HepG2 (cell line): Measurements from ENCODE around the gene RPTOR. TPM values are rescaled to one million over a fixed set of nuclear protein-coding genes. Genes with fewer than 3 reads are reported as not detected.
A peak's percentile ranks its signal among the peaks of the same experiment; 100 is the strongest.

ENCODE experiments used
- BRD4 ChIP-seq: sonication (generic); formaldehyde crosslinking; IDR thresholded peaks from 2 replicates; pipeline ENCODE4 v1.4.0; 2020; ENCODE audit warnings: missing genetic modification reagents
- CHCHD3 ChIP-seq: sonication (generic); formaldehyde crosslinking; IDR thresholded peaks from 2 replicates; pipeline ENCODE4 v1.8.0; 2022; ENCODE audit warnings: mild to moderate bottlenecking, missing genetic modification reagents, moderate library complexity
- CREB1 ChIP-seq, 2 experiments: fragments of 450-650 bp in 1 of 2; IDR thresholded peaks; 2 replicates each; pipeline ENCODE4 v1.6.1; 2016 to 2017; ENCODE audit warnings: control low read depth in 1 of 2, mild to moderate bottlenecking in 1 of 2, missing compliant biosample characterization in 1 of 2, missing genetic modification characterization in 1 of 2
- DDIT3 ChIP-seq: sonication (generic); formaldehyde crosslinking; IDR thresholded peaks from 2 replicates; pipeline ENCODE4 v1.4.0; 2020; ENCODE audit warnings: mild to moderate bottlenecking, missing genetic modification reagents
- DMTF1 ChIP-seq: sonication (generic); formaldehyde crosslinking; IDR thresholded peaks from 2 replicates; pipeline ENCODE4 v1.4.0; 2020; ENCODE audit warnings: mild to moderate bottlenecking, missing genetic modification reagents
- IKZF4 ChIP-seq: sonication (generic); formaldehyde crosslinking; IDR thresholded peaks from 2 replicates; pipeline ENCODE4 v1.5.1; 2020; ENCODE audit warnings: borderline replicate concordance, mild to moderate bottlenecking, low read depth, missing genetic modification reagents; ENCODE audit errors: not compliant biosample characterization
- MED13 ChIP-seq: sonication (generic); formaldehyde crosslinking; IDR thresholded peaks from 2 replicates; pipeline ENCODE4 v1.5.0; 2020; ENCODE audit warnings: missing genetic modification reagents
- SIX4 ChIP-seq: sonication (generic); formaldehyde crosslinking; IDR thresholded peaks from 2 replicates; pipeline ENCODE4 v1.4.0; 2020; ENCODE audit warnings: missing genetic modification reagents
- ZNF20 ChIP-seq: sonication (generic); formaldehyde crosslinking; IDR thresholded peaks from 2 replicates; pipeline ENCODE4 v1.4.0; 2020; ENCODE audit warnings: mild to moderate bottlenecking, moderate library complexity, missing genetic modification reagents
- ZNF207 ChIP-seq: fragments of 450-650 bp; IDR thresholded peaks from 2 replicates; pipeline ENCODE4 v1.6.1; 2016; ENCODE audit warnings: antibody characterized with exemption, borderline replicate concordance
- ZNF253 ChIP-seq: sonication (generic); formaldehyde crosslinking; IDR thresholded peaks from 2 replicates; pipeline ENCODE4 v1.8.0; 2022; ENCODE audit warnings: mild to moderate bottlenecking, missing genetic modification reagents, borderline replicate concordance
- ZNF446 ChIP-seq: sonication (generic); formaldehyde crosslinking; IDR thresholded peaks from 2 replicates; pipeline ENCODE4 v1.5.0; 2020; ENCODE audit warnings: mild to moderate bottlenecking, missing genetic modification reagents
- ZNF557 ChIP-seq: sonication (generic); formaldehyde crosslinking; IDR thresholded peaks from 2 replicates; pipeline ENCODE4 v1.4.0; 2020; ENCODE audit warnings: missing genetic modification reagents
- ZNF577 ChIP-seq: sonication (generic); formaldehyde crosslinking; IDR thresholded peaks from 2 replicates; pipeline ENCODE4 v1.4.0; 2020; ENCODE audit warnings: mild to moderate bottlenecking, low read depth, missing genetic modification reagents, borderline replicate concordance
- ZNF850 ChIP-seq: sonication (generic); formaldehyde crosslinking; conservative IDR thresholded peaks from 2 replicates; pipeline ENCODE4 v1.9.0; 2021; ENCODE audit warnings: mild to moderate bottlenecking, missing genetic modification reagents
- polyA plus RNA-seq, 8 experiments: library from polyadenylated mRNA; depleted of rRNA in 3 of 8; stranded (reverse) in 7 of 8; unstranded in 1 of 8; fragments of >200 nt; fragmentation: Illumina TruSeq in 4 of 8; extraction: Trizol in 4 of 8; gene quantifications; 2 replicates each; pipeline versions ENCODE4 v1.2.1 to v1.2.3, GENCODE V29; 2011 to 2016; ENCODE audit warnings: low read depth in 4 of 8, missing spikeins in 1 of 8, mixed read lengths in 1 of 8; ENCODE audit not compliant: insufficient read depth in 1 of 8
- total RNA-seq, 5 experiments: library from RNA; depleted of rRNA; stranded (reverse); fragments of >200 nt; fragmentation: Illumina TruSeq; extraction: Trizol; gene quantifications; 2 replicates each; pipeline ENCODE4 v1.2.3, GENCODE V29; 2016; ENCODE audit warnings: low read depth in 1 of 5
- TF ChIP-seq, protein P1 (sequence below): sonication (generic); formaldehyde crosslinking; IDR thresholded peaks from 2 replicates; pipeline ENCODE4 v1.4.0; 2020; ENCODE audit warnings: missing genetic modification reagents, borderline replicate concordance
- TF ChIP-seq, protein P2 (sequence below): sonication (generic); formaldehyde crosslinking; IDR thresholded peaks from 2 replicates; pipeline ENCODE4 v1.8.0; 2022; ENCODE audit warnings: mild to moderate bottlenecking, missing genetic modification reagents, moderate library complexity
- TF ChIP-seq, protein P3 (sequence below): sonication (generic); formaldehyde crosslinking; conservative IDR thresholded peaks from 2 replicates; pipeline ENCODE4 v1.4.0; 2020; ENCODE audit warnings: mild to moderate bottlenecking, missing genetic modification reagents, moderate library complexity
- TF ChIP-seq, protein P4 (sequence below): sonication (generic); formaldehyde crosslinking; IDR thresholded peaks from 2 replicates; pipeline ENCODE4 v1.4.0; 2020; ENCODE audit warnings: mild to moderate bottlenecking, missing genetic modification reagents

The RPTOR gene
- total and polyA plus RNA-seq, 2 of the 13 experiments (the other 11 are each of a cell fraction or from before 2014, with no cell fraction given) = 6.6 to 25.3 TPM

GRCh38 chr17:80575057-80575875, 30.6 kb downstream of the RPTOR start (continued):
- TF ChIP-seq SIX4 (CRISPR knock-in tag) (0 out of 2 replicates have a peak, but pooled peaks have one; percentile 32), ZNF207 (no peak), DDIT3 (CRISPR knock-in tag) (no peak), CHCHD3 (no peak), ZNF446 (no peak), BRD4 (no peak), MED13 (CRISPR knock-in tag) (no peak), ZNF253 (CRISPR knock-in tag) (no peak), ZNF557 (CRISPR knock-in tag) (no peak), ZNF577 (CRISPR knock-in tag) (no peak), ZNF20 (no peak), IKZF4 (CRISPR knock-in tag) (no peak), DMTF1 (CRISPR knock-in tag) (no peak), CREB1 (IDR thresholded peaks at IDR 0.05) (peak; percentile 52; the same call in 1 of the 2 replicates), CREB1 (CRISPR knock-in tag; IDR thresholded peaks at IDR 0.05) (no peak), ZNF850 (CRISPR knock-in tag) (no peak)
- TF ChIP-seq, protein P1, sequence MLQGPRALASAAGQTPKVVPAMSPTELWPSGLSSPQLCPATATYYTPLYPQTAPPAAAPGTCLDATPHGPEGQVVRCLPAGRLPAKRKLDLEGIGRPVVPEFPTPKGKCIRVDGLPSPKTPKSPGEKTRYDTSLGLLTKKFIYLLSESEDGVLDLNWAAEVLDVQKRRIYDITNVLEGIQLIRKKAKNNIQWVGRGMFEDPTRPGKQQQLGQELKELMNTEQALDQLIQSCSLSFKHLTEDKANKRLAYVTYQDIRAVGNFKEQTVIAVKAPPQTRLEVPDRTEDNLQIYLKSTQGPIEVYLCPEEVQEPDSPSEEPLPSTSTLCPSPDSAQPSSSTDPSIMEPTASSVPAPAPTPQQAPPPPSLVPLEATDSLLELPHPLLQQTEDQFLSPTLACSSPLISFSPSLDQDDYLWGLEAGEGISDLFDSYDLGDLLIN (CRISPR knock-in tag) = no peak
- TF ChIP-seq, protein P2, sequence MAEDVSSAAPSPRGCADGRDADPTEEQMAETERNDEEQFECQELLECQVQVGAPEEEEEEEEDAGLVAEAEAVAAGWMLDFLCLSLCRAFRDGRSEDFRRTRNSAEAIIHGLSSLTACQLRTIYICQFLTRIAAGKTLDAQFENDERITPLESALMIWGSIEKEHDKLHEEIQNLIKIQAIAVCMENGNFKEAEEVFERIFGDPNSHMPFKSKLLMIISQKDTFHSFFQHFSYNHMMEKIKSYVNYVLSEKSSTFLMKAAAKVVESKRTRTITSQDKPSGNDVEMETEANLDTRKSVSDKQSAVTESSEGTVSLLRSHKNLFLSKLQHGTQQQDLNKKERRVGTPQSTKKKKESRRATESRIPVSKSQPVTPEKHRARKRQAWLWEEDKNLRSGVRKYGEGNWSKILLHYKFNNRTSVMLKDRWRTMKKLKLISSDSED = no peak
- TF ChIP-seq, protein P3, sequence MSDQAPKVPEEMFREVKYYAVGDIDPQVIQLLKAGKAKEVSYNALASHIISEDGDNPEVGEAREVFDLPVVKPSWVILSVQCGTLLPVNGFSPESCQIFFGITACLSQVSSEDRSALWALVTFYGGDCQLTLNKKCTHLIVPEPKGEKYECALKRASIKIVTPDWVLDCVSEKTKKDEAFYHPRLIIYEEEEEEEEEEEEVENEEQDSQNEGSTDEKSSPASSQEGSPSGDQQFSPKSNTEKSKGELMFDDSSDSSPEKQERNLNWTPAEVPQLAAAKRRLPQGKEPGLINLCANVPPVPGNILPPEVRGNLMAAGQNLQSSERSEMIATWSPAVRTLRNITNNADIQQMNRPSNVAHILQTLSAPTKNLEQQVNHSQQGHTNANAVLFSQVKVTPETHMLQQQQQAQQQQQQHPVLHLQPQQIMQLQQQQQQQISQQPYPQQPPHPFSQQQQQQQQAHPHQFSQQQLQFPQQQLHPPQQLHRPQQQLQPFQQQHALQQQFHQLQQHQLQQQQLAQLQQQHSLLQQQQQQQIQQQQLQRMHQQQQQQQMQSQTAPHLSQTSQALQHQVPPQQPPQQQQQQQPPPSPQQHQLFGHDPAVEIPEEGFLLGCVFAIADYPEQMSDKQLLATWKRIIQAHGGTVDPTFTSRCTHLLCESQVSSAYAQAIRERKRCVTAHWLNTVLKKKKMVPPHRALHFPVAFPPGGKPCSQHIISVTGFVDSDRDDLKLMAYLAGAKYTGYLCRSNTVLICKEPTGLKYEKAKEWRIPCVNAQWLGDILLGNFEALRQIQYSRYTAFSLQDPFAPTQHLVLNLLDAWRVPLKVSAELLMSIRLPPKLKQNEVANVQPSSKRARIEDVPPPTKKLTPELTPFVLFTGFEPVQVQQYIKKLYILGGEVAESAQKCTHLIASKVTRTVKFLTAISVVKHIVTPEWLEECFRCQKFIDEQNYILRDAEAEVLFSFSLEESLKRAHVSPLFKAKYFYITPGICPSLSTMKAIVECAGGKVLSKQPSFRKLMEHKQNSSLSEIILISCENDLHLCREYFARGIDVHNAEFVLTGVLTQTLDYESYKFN (CRISPR knock-in tag) = 0 out of 2 replicates have a peak, but pooled peaks have one; percentile 27
- TF ChIP-seq, protein P4, sequence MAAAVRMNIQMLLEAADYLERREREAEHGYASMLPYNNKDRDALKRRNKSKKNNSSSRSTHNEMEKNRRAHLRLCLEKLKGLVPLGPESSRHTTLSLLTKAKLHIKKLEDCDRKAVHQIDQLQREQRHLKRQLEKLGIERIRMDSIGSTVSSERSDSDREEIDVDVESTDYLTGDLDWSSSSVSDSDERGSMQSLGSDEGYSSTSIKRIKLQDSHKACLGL (CRISPR knock-in tag) = no peak
